ENCODE measurements around the gene TSPAN9. TPM values are rescaled to one million over a fixed set of nuclear protein-coding genes. Genes with fewer than 3 reads are reported as not detected.
"Not testable (repeated sequence)": the region's sequence is repeated elsewhere in the genome, so short reads cannot be mapped to it uniquely, and the experiment has no call there.

TSPAN9 gene
- polyA plus RNA-seq, 3 donors from 2014 or later, result 0.44 TPM; not detected in 2

GRCh38 chr12:3049611-3050249 lies 27.4 kb upstream of the TSPAN9 start:
- no peaks in the 10 kb centered on the region for H3K4me1 Mint-ChIP-seq
- DNase-seq, result no peak
- no peaks in the 10 kb centered on the region for H3K9me3 Mint-ChIP-seq
- H3K27me3 Mint-ChIP-seq (ENCODE audit: low read depth in 3 of 3), result peaks cover 3 to 11% (median 6%) of the 10 kb centered on the region in 3 donors
- H3K27ac Mint-ChIP-seq, result no peak overlapping the region
- H3K36me3 Mint-ChIP-seq, result no peaks in the 10 kb centered on the region
- no peak overlapping the region for H3K4me3 Mint-ChIP-seq

DNA sequence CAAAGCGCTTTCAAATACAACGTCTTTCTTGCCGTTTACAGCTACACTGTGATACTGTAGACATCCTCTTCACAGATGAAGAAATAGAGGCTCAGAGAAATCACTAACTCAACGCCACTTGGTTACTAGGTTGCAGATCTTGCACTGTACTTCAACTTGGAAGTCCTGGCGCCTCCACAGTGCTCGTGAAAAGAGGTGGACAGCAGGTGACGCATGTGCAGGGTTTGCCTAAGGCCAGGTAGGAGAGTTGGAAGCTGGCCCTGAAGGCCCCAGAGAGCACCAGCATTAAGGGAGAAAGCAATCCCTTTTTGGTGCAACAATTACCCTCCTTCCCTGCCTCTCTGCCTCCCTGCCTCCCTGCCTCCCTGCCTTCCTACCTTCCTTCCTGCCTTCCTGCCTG lies 22.8 kb upstream of the TSPAN9 start:
- Mint-ChIP-seq H3K4me3 (no peak overlapping the region), H3K27ac (no peak overlapping the region), H3K4me1 (no peaks in the 10 kb centered on the region), H3K9me3 (no peaks in the 10 kb centered on the region), H3K36me3 (no peaks in the 10 kb centered on the region), H3K27me3 (ENCODE audit: low read depth in 3 of 3) (peaks cover 4 to 6% (median 5%) of the 10 kb centered on the region in 3 donors)
- DNase-seq, result no peak

DNA sequence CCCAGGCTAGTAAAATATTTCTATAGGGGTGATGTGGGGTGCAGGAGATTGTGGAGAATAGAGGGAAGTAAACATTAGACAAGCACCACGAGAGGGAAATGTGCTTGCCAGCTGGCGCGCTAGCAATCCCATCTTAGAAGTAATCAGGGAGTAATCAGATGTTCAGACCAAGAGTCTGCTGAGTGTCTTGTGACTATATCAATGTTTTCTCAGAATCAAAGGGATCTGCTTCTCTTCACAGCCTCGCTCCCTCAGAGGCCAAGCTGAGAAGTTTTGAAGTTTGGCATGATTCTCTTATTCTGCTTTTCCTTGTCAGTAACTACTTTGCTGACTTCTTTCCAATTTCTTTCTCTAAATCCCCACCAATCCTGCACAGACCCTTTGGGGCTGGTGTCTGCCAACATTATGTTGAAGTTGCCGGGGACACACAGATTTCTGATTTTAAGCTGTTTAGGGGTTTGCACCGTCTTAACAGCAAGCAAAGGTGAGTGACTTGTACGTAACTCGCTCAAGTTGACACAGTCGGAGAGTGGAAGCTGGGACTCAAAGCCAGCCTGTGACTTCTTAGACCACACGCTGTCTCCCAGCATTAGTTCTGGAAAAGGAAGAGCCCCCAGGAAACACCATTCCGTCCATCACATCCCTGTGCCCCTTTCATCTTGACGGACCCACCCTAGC lies 22.0 kb upstream of the TSPAN9 start:
- no peaks in the 10 kb centered on the region for H3K9me3 Mint-ChIP-seq
- H3K36me3 Mint-ChIP-seq, result no peaks in the 10 kb centered on the region
- DNase-seq, result no peak
- no peaks in the 10 kb centered on the region for H3K4me1 Mint-ChIP-seq
- peaks cover 2 to 4% (median 3%) of the 10 kb centered on the region in 3 donors for H3K27me3 Mint-ChIP-seq (ENCODE audit: low read depth in 3 of 3)
- H3K27ac Mint-ChIP-seq, result no peak overlapping the region
- H3K4me3 Mint-ChIP-seq, result no peak overlapping the region

DNA sequence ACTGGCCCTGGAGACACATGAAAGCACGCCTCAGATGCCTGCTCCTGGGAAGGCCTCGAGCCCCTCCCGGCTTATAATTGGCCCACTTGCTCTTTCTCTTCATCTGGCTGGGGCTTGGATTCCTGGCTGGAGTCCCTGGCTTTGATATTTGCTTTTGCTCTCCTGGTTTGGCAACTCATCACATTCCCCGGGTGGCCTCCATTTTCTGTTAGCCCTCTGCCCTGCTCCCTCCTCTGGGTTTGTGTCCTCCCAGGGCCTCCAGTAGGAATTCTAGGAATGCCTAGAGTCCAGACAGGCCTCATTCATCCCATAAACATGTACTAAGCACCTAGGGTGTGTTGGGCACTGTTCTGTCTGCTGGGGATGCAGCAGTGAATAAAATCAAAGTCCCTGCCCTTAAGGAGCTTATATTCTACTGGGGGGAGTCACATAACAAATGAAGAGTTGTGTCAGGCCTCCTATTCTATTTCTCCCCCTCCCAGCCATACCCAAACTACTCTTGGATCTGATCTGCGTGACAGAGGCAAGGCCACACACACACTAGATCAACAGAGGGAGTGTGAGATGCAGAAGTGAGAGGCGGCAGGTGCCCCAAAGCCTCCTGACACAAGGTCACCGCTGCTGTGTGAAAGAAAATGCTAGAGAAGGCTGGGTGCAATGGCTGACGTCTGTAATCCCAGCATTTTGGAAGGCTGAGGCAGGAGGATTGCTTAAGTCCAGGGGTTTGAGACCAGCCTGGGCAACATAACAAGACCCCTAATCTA lies 21.3 kb upstream of the TSPAN9 start:
- H3K27ac Mint-ChIP-seq, result no peak overlapping the region
- no peaks in the 10 kb centered on the region for H3K9me3 Mint-ChIP-seq
- H3K27me3 Mint-ChIP-seq (ENCODE audit: low read depth in 3 of 3), result peaks cover 2 to 3% (median 3%) of the 10 kb centered on the region in 3 donors
- no peaks in the 10 kb centered on the region for H3K36me3 Mint-ChIP-seq
- no peak overlapping the region for H3K4me3 Mint-ChIP-seq
- no peak for DNase-seq
- no peaks in the 10 kb centered on the region for H3K4me1 Mint-ChIP-seq

DNA sequence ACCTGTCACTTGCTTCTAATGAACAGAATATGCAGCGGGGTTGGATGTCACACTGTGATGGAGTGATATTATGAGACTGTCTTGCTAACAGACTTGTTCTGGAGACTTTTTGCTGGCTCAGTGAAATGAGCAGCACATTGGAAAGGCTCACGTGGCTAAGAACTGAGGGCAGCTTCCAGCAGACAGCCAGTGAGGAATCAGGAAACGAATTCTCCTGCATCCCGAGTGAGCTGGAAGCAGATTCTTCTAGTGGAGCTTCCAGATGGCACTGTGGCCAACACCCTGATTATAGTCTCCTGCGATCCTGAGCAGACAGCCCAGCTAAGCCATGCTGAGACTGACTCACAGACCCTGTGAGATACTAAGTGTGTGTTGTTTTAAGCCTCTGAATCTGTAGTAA lies 16.1 kb upstream of the TSPAN9 start:
- Mint-ChIP-seq H3K27me3 (ENCODE audit: low read depth in 3 of 3) (peaks cover 0 to 17% (median 4%) of the 10 kb centered on the region in 3 donors), H3K36me3 (no peaks in the 10 kb centered on the region), H3K4me3 (no peak overlapping the region), H3K4me1 (no peaks in the 10 kb centered on the region), H3K27ac (no peak overlapping the region), H3K9me3 (peaks cover 0 to 8% (median 5%) of the 10 kb centered on the region in 6 donors)
- no peak for DNase-seq

- Mint-ChIP-seq H3K9me3 (peaks cover 0 to 8% (median 5%) of the 10 kb centered on the region in 6 donors), H3K4me3 (no peak overlapping the region), H3K27me3 (ENCODE audit: low read depth in 3 of 3) (peaks cover 3 to 18% (median 4%) of the 10 kb centered on the region in 3 donors), H3K4me1 (no peaks in the 10 kb centered on the region), H3K27ac (no peak overlapping the region), H3K36me3 (no peaks in the 10 kb centered on the region)
- DNase-seq, result no peak
These were observed 15.5 kb upstream of the TSPAN9 start for GRCh38 chr12:3061501-3062215.

- Mint-ChIP-seq H3K27ac (no peak overlapping the region), H3K4me3 (no peak overlapping the region), H3K36me3 (no peaks in the 10 kb centered on the region), H3K4me1 (no peaks in the 10 kb centered on the region), H3K9me3 (peaks cover 0 to 8% (median 5%) of the 10 kb centered on the region in 6 donors), H3K27me3 (ENCODE audit: low read depth in 3 of 3) (peaks cover 3 to 25% (median 4%) of the 10 kb centered on the region in 3 donors)
- no peak for DNase-seq
These were observed 11.9 kb upstream of the TSPAN9 start for GRCh38 chr12:3065300-3065699.

DNA sequence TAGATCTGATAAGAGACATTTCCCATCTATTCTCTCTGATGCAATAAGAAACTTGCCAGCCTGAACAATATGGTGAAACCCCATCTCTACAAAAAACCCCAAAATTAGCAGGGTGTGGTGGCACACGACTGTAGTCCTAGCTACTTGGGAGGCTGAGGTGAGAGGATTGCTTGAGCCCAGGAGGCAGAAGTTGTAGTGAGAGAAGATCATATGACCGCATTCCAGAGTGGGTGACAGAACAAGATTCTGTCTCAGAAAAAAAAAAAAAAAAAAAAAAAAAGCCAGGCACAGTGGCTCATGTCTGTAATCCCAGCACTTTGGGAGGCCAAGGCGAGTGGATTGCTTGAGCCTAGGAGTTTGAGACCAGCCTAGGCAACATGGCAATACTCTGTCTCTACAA lies 11.3 kb upstream of the TSPAN9 start:
- H3K4me1 Mint-ChIP-seq, H3K36me3 Mint-ChIP-seq, H3K27ac Mint-ChIP-seq, H3K4me3 Mint-ChIP-seq, DNase-seq, H3K9me3 Mint-ChIP-seq: not testable (repeated sequence)
- peaks cover 4 to 25% (median 4%) of the 10 kb centered on the region in 3 donors for H3K27me3 Mint-ChIP-seq (ENCODE audit: low read depth in 3 of 3)

DNA sequence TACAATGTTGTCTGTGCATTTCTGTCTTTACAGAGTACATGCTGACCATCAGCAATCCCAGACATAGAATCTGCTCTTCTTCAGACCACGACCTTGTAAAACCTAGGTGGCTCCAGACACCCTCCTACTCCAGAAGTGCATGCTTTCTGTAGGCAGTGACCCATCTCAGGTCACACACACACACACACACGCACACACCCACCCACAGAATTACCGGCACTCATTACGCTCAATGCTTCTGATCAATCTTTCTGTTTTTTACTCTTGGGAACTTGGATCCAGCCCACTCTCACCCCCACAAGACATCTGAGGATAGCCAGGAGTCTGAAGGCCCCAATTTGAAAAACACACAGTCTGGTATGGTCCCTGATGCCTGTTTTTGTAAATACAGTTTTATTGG lies 7.5 kb upstream of the TSPAN9 start:
- no peaks in the 10 kb centered on the region for H3K36me3 Mint-ChIP-seq
- H3K4me1 Mint-ChIP-seq, result peaks cover 0 to 2% of the 10 kb centered on the region in 2 donors
- no peak overlapping the region for H3K27ac Mint-ChIP-seq
- no peak overlapping the region for H3K4me3 Mint-ChIP-seq
- peaks cover 4 to 22% (median 5%) of the 10 kb centered on the region in 3 donors for H3K27me3 Mint-ChIP-seq (ENCODE audit: low read depth in 3 of 3)
- DNase-seq, result no peak
- peaks cover 0 to 4% (median 0%) of the 10 kb centered on the region in 6 donors for H3K9me3 Mint-ChIP-seq

- H3K27ac Mint-ChIP-seq, result no peak overlapping the region
- H3K27me3 Mint-ChIP-seq (ENCODE audit: low read depth in 3 of 3), result peaks cover 4 to 16% (median 5%) of the 10 kb centered on the region in 3 donors
- peaks cover 0 to 6% of the 10 kb centered on the region in 2 donors for H3K4me1 Mint-ChIP-seq
- no peaks in the 10 kb centered on the region for H3K36me3 Mint-ChIP-seq
- no peaks in the 10 kb centered on the region for H3K9me3 Mint-ChIP-seq
- H3K4me3 Mint-ChIP-seq, result no peak overlapping the region
- DNase-seq, result no peak
These were observed 6.1 kb upstream of the TSPAN9 start for GRCh38 chr12:3071107-3071506.

DNA sequence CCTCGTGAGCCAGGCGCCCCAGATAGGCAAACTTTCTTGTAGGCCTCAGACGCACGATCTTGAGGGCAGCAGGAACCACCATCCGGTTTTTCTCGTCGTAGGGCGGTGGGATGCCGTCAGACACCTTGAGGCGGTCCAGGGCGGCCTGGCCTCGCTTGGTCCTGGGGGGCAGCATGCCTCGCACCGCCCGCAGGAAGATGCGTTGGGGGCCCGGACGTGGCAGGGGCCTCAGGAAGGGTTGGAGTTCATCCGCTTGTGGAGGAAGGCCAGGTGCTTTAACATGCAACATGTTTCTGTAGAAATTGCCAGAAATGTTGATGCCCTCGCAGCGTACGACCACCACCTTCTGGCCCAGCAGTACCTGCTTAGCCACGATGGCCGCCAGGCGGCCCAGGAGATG lies 5.5 kb upstream of the TSPAN9 start:
- no peak overlapping the region for H3K4me3 Mint-ChIP-seq
- no peaks in the 10 kb centered on the region for H3K36me3 Mint-ChIP-seq
- H3K9me3 Mint-ChIP-seq, result no peaks in the 10 kb centered on the region
- peaks cover 2 to 16% (median 5%) of the 10 kb centered on the region in 3 donors for H3K27me3 Mint-ChIP-seq (ENCODE audit: low read depth in 3 of 3)
- H3K27ac Mint-ChIP-seq, result no peak overlapping the region
- DNase-seq, result no peak
- H3K4me1 Mint-ChIP-seq, result peaks cover 0 to 10% of the 10 kb centered on the region in 2 donors

GRCh38 chr12:3073438-3074250 lies 3.5 kb upstream of the TSPAN9 start:
- peaks cover 5 to 15% of the 10 kb centered on the region in 2 donors for H3K4me1 Mint-ChIP-seq
- peak; percentile 63 to 72 (median 65) for DNase-seq
- peaks cover 2 to 9% (median 7%) of the 10 kb centered on the region in 3 donors for H3K27me3 Mint-ChIP-seq (ENCODE audit: low read depth in 3 of 3)
- H3K4me3 Mint-ChIP-seq, result no peak overlapping the region
- no peaks in the 10 kb centered on the region for H3K36me3 Mint-ChIP-seq
- no peak overlapping the region for H3K27ac Mint-ChIP-seq
- no peaks in the 10 kb centered on the region for H3K9me3 Mint-ChIP-seq

- Mint-ChIP-seq H3K36me3 (no peaks in the 10 kb centered on the region), H3K4me3 (peak overlapping the region; percentile 49 to 85 (median 59)), H3K9me3 (no peaks in the 10 kb centered on the region), H3K27ac (no peak overlapping the region), H3K27me3 (ENCODE audit: low read depth in 3 of 3) (peaks cover 2 to 9% (median 7%) of the 10 kb centered on the region in 3 donors), H3K4me1 (peaks cover 5 to 15% of the 10 kb centered on the region in 2 donors)
- DNase-seq, result no peak
These were observed 1.9 kb upstream of the TSPAN9 start for GRCh38 chr12:3075315-3075714.
